NCI-H1694 (cell line): ENCODE measurements around the gene DRAP1.

ENCODE experiments used
- DNase-seq: peaks from one replicate; lab custom pipeline; 2025; lab: John Stamatoyannopoulos, UW

Gene DRAP1

DNA sequence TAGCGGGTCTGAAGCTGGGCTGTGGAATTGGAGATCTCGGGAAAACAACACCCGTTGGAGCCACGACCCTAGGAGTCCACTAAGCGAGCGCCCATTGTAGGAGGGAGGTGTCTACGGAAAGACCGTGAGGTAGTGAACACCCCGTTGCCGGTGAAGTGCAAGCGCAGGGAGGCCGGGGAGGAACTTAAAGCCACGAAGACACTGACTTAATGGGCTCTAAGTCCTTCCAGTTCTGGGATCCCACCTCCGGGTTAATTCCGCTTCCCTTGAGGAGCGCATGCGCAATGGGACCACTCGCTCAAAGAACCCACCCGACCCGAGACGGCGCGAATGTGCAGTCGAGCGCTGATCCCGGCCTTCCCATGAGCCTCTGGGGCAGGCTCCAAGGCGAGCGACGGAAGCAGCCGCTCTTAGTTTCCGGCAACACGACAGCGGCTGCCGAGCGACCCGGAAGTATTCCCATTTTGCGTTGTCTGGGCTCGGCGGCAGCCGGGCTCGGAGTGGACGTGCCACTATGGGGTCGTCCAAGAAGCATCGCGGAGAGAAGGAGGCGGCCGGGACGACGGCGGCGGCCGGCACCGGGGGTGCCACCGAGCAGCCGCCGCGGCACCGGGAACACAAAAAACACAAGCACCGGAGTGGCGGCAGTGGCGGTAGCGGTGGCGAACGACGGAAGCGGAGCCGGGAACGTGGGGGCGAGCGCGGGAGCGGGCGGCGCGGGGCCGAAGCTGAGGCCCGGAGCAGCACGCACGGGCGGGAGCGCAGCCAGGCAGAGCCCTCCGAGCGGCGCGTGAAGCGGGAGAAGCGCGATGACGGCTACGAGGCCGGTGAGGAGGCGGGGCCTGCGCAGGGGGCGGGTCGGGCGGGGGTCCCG, 42.3 kb downstream of the DRAP1 start, which contains the start of gene SART1:
TSS of gene SART1 (plus strand) at position 468 of the 874 bp plus-strand sequence. CDS start at position 515, 47 bp downstream.
- peak; percentile 89 for DNase-seq

DNA sequence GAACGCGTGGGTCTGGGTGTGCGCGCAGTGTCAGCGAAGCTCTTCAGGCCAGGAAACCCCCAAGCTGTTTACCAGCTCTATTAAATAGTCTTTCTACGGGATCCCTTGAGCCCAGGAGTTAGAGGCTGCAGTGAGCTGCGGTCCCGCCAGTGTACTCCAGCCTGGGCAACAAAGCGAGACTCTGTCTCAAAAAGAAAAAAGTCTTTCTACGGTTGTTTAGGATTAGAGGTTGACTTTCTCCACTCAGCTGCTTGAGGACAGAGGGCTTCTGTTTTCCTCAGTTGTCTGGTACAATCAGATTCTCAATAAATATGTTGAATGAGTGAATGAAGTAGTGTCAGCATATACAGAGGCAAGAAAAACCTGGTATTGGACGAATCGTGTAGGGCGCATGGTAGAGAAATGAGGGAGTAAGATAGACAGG, 42.9 kb downstream of the DRAP1 start:
- no peak for DNase-seq

DNA sequence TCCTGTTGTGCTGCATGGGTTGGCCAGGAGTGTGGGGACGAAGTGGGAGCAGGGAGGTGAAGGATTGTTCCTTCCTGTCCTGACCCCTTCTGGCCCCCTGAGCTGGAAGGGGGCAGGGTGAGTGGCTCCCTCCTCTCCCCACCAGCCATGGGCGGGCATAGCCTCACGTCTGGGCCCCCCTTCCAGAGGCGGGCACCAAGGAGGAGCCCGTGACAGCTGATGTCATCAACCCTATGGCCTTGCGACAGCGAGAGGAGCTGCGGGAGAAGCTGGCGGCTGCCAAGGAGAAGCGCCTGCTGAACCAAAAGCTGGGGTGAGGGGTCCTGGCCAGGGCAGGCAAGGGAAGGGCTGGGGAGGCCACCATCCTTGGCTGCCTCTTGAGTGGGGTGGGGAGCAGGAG, 45.7 kb downstream of the DRAP1 start:
- DNase-seq: no peak

DNA sequence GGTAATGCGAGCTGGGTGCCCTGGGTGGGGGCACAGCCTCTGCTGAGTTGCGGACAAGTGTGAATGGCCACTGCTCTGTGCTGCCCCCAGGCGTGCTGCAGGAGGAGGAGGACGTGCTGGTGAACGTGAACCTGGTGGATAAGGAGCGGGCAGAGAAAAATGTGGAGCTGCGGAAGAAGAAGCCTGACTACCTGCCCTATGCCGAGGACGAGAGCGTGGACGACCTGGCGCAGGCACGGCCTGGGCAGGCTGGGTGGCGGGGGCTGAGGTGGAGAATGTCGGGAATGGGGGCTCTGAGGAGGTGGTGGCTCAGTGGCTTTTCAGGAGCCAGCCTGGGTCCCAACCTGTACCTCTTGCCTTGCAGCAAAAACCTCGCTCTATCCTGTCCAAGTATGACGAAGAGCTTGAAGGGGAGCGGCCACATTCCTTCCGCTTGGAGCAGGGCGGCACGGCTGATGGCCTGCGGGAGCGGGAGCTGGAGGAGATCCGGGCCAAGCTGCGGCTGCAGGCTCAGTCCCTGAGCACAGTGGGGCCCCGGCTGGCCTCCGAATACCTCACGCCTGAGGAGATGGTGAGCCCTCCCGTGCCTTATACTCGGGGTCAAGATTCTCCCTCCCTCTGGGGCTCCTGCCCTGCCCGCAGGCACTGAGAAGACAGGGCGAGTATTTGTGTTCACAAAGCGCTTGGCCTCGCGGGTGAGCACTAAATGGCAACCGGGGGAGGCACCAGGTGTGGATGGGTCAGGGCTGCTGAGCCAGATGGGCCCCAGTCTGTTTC, 46.9 kb downstream of the DRAP1 start:
- DNase-seq: no peak

DNA sequence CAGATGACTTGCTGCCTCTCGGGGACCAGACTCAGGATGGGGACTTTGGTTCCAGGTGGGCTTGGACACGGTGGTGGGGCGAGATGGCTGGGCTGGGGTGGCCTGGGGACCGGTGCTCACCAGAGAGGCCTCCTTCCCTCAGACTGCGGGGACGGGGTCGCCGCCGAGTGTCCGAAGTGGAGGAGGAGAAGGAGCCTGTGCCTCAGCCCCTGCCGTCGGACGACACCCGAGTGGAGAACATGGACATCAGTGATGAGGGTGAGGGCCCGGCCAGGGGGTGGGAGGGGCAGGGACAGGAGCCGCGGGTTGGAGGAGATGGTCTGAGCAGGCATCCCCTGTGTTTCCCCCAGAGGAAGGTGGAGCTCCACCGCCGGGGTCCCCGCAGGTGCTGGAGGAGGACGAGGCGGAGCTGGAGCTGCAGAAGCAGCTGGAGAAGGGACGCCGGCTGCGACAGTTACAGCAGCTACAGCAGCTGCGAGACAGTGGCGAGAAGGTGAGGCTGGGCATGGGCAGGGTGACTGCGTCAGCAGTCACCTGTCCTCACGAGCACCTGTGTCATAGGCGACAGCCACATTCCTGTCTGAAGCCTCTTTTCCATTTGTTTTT, 48.2 kb downstream of the DRAP1 start:
- no peak for DNase-seq

DNA sequence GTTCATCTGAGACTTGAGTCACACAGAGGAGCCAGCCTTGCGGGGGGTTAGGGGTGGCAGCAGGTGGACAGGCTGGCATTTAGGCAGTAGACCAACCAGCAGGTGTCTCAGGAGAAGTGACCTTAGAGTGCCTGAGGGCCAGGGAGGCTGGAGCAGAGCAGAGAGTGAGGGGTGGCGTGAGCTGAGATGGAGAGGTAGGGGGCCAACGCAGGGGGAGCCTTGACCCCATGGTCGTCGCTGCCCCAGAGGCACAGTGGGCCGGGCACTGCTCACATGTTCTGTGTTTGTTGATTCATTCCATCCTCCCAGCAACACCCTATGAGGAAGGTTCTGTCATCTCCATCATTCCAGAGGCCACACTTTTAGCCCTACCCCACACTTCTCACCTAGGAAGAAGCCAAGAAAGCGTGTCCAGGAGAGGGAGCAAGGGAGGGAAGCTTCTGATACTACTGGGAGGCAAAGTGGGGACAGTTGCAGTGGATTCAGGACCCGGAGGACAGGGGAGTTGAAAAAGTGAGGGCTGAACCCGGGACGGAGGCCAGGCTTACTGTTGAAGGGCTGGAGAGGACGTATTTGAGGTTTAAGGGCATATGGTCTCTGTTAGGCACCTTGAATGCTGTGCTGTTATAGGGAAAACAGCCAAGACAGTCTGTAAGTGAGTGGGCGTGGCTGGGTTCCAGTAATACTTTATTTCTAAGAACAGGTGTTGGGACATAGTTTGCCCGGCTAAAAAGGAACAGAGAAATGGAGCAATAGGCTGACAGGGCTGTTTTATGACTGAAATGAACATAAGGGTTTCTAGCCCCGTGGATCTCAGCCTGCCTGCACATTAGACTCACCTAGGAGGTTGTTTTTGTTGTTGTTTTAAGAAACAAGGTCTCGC, 49.6 kb downstream of the DRAP1 start:
- DNase-seq: no peak
